NCI-H1092 treated with DMSO at 0.1 percent for 48 hours (cell line): ENCODE data around the gene EML5.

Experiments
- DNase-seq: peaks from one replicate; lab custom pipeline; 2025; lab: John Stamatoyannopoulos, UW

The EML5 gene

DNA sequence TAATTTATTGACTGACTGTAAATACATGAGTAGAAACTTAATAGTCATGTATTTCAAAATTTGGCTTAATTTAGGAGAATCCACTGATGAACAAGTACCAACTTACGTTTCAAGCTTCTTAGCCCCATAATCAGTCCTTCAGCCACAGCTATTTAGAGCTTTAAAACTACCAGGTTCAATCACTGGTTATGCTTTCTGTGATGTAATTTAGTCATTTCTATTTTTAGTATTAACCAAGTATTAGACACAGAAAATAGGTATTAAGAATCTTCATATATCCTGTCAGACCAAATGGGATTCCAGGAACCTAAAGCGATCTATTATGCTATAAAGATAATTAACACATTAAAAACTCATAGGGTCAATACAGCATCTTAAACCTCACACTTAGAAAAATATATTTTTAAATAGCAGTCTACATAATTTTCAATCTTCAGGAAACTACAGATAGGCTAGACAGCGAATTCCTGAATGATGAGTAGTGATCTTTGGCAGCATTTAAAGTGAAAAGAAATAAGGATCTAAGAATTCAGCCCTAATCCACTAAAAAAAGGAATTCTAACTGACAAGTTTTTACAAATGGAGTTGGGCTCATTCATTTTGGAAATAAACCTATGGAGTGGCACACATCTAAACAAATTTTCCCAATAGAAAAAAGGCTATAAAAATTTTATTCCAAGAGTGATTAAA, 178.4 kb downstream of the EML5 start:
- no peak for DNase-seq

DNA sequence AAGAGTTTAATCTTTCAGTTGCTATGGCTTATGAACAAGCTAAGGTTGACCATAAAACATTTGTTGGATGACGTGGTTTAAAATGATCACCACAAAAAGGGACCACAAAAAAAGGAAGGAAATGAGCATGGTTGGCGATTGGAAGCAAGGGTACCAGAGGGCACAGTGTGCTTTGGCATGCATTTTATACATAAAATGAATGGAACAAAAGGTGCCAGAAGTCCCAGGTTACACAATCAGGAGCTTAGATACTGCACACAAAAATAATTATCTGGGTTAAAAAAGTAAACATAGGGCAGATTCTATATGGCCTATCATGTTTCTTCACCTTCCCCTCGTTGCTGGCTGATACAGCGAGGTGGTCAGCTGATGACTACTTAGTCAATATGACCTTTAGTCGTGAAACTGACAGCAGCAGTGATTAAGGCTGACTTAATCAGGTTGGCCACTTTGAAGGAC, 179.2 kb downstream of the EML5 start:
- peak; percentile 28 for DNase-seq

DNA sequence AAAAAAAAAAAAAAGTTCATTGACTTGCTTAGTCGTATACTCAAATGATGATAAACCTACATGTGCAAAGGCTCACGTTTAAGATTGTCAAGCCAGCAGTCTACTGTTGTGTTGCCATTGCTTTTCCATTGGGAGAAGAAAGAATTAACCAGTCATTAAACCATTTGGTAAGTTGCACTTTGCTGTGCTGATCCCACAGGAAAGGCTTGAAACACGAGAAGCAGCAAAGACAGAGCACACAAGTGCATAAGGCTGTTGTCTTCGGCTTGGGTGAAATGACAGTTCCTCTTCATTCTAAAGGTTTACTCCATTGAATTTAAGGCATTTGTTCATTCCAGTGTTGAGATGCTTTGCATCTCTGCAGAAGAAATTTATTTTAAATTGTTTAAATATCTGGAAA, 179.8 kb downstream of the EML5 start:
- DNase-seq, result no peak

DNA sequence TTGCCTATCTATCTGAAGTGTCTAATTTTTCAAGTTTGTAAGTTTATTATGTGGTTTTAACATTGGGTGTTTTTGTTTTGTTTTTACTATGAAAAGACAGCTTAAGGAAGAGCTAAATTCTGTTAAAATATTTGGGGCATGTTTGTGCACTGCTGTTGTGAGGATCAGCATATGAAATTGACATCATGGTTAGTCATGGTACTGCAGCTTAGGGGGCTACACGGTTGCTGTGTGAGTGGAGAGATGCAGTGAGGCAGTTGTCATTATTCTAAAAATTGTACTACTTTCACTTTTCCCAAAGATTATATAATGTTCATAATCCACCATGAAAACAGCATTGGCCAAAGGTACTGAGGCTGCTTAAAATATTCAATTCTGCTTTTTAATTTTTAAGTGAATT, 180.9 kb downstream of the EML5 start:
- DNase-seq, result no peak

DNA sequence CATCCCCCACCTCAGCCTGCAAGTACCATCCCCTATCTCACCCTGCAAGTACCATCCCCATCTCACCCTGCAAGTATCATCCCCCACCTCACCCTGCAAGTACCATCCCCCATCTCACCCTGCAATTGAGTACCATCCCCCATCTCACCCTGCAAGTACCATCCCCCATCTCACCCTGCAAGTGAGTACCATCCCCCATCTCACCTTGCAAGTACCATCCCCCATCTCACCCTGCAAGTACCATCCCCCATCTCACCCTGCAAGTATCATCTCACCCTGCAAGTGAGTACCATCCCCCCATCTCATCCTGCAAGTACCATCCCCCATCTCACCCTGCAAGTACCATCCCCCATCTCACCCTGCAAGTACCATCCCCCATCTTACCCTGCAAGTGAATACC, 184.9 kb downstream of the EML5 start:
- DNase-seq, result no peak

DNA sequence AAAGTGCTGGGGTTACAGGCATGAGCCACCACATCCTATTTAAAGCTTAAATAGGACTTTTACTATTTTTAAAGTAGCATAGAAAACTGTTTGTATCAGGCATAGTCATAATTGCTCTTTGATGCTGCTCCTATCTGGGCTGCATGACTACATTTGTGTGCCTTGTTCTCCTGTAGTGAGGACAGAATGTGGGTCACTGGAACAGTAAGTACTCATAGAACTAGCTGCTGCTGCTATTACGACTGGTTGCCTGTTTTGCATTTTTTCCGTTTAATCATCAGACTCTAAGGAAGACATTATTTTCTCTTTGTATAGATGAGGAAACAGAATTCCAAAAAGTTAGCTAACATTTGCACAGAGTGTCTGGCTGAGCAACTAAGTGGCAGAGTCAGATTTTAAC, 187.2 kb downstream of the EML5 start:
- no peak for DNase-seq

DNA sequence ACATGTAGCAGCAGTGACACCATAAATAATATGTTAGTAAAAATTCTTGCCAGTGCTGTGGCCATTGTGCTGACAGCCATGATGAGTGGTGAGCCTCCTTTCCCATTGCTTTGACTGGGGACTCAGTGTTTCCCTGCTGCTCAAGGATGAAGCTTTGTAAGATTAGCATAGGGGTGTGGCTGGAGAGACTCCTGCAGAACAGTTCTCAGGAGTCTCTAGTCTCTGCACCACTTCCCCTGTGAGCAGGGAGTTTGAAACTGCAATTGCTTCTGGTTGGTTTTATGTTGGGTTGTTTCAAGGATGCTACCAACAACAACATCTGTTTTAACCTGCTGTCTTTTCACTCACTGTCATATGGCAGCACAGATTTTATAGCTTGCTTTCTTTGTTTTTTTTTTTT, 188.5 kb downstream of the EML5 start:
- DNase-seq, result no peak

DNA sequence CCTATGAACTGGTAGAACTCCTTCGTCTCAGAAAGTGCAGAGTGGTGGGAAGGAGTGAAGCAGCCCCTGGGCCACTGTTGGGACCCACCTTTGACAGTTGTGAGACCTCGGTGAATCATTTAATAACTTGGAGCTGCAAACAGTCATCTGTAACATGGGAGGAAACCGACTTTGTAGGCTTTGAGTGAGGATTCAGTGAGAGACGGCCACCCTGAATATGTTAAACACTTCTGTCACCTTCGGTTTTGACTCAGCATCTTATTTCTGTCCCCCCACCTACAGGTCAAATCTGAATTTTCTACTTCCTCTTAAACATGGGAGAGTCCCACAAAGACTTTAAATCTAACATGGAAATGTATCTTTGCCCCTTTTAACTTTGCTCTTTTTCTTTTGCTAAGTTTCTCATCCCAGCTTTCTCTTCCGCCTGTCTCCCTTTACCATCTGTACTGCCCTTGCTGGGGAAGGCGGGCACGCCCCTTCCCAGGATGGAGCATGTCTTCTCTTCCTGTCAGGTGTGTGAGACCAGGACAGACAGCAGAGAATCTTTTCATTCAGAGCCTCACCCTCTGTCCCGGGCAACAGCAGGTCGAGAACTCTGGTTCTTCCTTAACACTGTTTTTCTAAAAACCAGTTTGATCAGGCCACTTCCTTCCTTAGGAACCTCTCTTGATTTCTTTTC, 192.9 kb downstream of the EML5 start:
- no peak for DNase-seq

DNA sequence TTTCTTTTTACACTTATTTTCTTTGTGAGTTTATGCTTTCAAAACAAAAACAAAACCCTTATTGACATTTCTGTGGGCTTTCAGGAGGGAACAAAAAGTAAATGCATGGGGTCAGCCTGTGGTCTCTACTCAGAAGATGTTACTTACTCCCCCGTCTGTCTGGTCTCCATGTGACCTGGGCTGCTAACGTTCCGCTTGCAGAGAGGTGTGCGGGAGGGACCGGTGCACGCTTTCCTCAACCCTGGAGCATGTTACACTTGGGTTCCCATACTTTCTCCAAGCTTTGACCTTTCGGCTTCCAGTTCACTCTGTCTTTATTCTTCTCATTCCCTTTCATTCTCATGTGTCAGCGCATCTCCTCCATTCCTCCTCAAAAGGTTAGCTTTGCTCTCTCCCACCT, 193.4 kb downstream of the EML5 start:
- no peak for DNase-seq

DNA sequence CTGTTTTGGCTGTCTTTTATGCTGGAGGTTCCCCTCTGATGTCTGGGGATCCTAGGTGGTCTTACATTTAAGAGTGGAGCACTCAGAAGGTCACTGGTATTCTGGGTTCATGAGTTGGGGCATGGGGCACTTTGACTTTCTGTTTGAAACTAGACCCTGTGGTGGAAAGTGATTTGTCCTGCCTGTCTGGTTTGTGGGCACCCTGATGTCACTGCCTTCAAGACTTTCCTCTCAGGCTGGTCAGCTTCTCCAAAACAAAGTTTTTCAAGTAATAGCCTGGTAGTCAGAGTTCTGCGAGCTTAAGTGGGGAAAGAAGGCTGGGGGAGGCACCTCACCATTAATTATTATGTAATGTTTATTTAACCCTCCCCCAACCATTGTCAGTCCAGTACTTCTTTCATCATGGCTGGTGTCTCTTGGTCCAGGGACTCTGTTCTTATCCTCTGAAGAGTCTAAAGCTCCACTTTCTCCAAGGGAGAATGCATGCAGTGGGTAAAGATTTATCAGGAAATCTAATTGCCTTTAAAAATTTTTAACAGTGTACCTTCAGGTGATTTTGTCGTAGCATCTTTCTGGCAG, 194.6 kb downstream of the EML5 start:
- DNase-seq, result no peak

DNA sequence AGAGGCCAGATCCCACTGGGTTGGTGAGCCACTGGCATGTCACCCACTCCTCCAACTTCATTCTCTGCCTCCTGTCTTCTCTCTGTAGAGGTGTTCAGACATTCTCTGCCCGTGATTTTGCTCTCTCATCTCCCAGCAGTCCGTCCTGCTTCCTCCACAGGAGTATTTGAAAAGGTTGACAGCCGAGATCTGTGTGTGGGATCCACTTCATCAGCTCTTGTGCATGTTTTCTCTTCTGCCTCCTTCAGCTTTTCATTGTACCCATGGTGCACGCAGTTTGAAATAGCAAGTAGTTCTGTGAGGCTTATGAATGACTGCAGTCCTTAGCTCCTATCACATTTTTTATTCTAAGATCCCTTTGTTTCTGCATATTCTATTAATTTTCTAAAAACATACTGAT, 195.2 kb downstream of the EML5 start:
- DNase-seq, result no peak

DNA sequence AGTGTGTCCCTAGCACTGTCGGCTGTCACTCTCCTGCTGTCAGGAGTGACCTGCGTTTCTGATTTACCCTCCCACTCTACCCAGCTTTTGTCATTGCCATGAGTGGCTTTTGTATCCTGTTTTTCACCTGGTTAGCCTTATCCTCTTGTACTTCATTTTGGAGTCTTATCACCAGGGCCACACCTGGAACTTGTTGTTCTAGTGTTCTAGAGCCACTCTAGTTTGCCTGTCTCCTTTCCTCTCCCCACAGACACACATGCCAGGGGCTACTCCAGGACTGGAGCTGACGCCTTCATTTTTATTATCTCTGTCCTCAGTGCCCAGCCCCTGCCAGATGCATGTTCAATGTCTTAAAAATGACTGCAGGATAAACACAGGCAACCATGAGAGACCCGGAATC, 195.7 kb downstream of the EML5 start:
- no peak for DNase-seq

DNA sequence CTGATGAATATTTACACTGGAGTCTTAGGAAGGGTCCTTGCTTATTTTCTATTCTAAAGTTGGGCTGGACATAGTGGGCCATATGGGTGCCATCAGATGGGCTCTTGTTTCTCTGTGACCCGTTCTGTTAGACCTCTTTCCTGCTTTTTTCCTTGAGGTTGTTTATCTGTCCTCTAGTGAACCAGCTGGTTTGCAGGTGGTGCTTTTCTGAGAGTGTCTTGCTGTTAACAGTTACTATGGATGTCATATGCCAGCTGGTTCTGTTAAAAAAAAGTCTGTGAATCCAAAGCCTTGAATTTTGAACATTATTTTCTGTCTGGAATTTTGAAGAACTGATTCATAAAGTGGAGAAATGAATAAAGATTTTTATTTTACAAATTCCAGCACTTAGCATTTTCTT, 200.7 kb downstream of the EML5 start:
- no peak for DNase-seq

DNA sequence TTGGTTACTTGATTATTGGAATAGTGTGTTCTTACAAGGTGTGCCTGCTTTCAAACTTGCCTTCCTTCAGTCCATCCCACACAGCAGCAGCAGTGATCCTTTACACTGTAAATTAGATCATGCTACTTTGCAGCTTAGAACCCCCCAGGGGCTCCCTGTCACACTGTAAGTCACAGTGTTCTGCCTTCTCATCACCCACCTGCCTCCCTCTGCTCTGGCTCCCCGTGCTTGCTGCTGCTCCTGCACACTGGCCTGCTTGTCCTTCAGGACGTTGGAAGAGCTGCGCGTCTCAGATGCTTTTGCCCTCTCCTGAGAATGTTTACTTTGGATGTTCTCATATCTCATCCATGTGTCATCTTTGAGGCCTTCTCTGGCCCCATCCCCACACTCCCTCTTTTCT, 202.6 kb downstream of the EML5 start:
- DNase-seq, result no peak

DNA sequence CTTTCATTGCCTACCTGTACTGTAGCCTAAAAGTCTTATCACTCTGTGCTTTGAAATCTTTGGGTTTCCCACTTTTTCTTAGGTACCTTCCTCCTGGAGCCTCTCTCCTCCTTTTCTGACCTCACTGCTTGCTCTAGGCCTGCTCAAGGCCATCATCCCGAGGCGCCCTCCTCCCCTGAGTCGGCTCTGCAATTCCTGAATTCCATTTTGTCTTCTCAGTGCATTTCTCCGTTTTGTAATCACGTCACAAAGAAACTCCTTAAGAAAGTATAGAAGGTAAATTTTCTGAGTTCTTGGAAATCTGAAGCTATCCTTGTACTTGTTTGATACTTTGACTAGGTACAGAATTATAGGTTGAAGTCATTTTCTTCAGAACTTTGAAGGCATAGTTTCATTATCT, 204.7 kb downstream of the EML5 start:
- no peak for DNase-seq

DNA sequence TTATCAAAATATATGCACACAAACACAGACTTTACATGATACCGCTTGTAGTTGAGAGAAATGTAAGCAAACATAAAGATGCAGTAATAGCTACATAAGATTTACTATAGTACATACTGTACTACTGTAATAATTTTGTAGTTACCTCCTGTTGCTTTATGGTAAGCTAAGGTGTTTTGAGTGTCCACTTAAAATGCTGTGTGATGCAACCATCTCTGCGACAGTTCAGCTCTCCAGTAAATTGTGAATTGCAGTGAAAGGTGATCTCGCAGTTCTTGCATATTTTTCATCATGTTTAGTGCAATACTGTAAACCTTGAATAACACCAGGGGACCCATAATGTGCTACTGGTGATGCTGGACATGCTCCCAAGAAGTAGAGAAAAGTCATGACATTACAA, 208.3 kb downstream of the EML5 start:
- no peak for DNase-seq

DNA sequence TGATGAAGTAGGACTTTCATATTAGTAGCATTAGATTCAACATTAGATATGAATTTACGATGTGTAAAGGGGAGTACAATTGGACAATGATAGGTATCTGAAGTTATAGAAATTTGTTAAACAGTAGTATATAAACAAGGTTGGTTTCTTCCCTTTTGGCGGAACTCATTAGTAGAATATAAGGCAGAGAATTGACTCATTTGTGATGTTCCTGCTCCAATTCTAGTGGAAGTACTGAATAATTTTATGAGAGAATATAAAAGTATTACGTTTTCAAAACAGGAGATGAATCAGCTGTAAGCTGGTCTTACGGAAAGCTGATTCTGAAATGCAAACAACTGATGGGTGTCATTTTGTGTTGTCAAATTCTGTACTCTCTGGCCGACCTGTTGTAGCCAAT, 216.5 kb downstream of the EML5 start:
- no peak for DNase-seq

DNA sequence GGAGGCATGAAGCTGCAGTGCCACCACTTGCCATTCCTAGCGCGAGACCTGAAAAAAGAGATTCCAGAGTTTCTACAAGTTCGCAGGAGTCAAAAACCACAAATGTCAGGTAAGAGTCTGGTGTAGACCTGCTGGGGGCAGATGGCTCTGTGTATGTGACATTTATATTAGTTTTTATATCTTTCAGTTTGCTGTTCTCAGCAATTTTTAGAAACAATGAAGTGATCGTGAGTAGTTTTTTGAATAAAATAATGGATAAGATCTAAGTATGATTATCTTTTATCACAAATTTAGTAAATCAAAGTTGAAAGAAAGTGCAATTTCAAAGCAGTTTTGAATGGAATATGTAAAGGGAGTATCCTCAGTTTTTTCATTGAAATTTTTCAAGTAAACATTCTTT, 220.6 kb downstream of the EML5 start:
- DNase-seq, result no peak

DNA sequence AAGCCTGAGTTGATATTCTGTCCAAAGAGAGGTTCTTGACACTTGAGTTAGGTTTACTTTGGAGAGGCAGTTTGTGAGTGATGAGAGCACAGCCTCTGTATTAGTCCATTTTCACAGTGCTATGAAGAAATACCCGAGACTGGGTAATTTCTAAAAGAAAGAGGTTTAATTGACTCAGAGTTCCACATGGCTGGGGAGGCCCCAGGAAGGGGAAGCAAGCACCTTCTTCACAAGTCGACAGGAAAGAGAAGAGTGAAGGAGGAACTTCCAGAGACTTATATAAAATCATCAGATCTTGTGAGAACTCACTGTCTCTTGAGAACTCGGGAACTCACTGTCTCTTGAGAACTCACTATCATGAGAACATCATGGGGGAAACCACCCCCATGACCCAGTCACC, 224.6 kb downstream of the EML5 start:
- no peak for DNase-seq

DNA sequence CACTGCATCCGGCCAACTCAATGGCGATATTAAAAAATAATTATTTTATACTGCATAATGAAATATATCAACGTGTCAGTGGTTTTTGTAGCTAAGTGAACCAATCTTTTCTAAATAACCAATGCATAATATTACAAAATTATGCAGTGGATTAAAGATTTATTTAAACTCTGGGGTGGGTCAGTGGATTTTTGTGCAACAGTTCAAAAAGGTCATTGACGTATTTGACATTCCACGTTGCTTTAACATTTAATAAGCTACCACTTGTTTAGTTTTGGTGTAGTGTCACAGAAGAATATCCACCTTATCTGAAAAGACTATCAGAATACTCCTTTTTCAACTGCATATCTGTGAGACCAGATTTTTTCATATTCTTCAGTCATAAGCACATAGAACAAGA, 227.3 kb downstream of the EML5 start:
- DNase-seq, result no peak

DNA sequence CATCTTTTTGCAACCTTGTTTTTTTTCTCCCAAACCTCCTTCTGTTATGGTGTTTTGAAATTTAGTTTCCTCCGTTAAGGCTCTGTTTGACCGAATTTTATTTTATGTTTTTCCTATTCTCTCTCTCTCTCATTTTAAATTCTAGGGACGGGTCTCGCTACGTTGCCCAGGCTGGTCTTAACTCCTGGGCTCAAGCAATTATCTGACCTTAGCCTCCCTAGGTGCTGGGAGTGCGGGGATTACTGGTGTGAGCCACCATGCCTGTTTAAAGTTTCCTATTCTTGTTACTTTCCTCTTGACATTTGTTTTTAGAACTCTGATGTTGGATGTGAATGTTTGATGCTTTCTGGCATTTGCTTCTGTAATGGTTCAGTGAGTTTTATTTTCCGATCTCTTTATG, 228.9 kb downstream of the EML5 start:
- DNase-seq, result no peak

DNA sequence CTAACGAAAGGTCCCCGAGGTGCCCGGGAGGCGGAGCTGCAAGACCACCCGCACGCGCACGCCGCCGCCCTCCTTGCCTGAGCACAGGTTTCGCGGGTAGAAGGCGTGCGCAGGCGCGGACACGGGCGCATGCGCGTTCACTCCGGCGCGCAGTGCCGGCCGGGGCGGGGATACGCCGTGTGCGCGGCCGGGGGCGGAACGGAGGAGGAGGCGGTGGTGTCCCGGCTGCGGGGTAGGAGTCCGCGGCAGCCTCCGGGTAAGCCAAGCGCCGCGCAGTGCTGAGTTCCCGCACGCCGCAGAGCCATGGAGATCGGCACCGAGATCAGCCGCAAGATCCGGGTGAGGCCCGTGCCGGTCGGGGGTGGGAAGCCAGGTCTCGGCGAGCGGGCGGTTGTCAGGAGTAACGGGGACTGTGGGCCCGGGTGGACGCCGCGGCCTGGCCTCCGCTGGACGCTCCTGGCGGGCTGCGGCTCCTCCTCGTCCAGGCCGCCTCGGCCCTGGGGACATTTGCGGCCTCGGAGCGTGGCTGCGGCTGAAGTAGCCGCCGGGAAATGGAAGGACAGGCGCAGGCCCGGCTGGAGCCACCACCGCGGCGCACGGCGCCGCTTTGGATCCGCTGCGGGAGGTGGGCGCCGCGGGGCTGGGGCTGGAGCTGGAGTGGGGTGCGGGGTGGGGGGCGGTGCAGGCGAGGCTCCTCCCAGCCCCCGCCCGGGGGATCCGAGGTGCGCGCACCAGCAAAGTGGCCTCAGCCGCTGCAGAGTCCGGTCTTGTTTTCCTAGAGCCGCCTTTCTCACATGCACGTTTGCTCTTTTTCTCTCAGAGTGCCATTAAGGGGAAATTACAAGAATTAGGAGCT, 229.7 kb downstream of the EML5 start, which contains the start of gene ZC3H14:
Gene ZC3H14, plus strand, starts transcription at position 207 of the 856 bp plus-strand sequence. Its CDS starts 97 bp downstream, at position 304.
- DNase-seq, result peak; percentile 89

DNA sequence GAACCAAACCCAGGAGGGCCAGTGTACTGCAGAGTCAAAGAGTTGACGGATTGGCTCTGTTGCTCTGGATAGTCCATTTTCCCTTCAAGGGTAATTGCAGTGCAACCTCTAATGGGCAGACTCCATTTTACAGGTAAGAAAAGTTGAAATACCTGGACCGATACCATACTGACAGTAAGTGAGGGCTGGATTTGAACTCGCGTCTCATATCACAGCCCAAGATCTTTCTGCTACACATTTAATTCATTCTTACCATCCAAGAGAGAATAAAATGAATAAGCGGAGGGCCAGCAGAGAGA, 230.3 kb downstream of the EML5 start:
- no peak for DNase-seq
